Activated T-cell treated with anti-CD3 and anti-CD28 coated beads, Interleukin-2, amount 50 U/mL, for 1 hour (primary cell): ENCODE data around the gene BANP.

ENCODE experiments used
- DNase-seq: peaks from one replicate; pipeline ENCODE4 v3.0.0-alpha.2; 2020

The BANP gene

GRCh38 chr16:88055356-88055755, 104.1 kb downstream of the BANP start:
- no peak for DNase-seq

GRCh38 chr16:88056212-88056611, 105.0 kb downstream of the BANP start:
- DNase-seq = no peak

GRCh38 chr16:88057656-88058055, 106.4 kb downstream of the BANP start:
- DNase-seq = no peak

- no peak for DNase-seq
These were observed 106.9 kb downstream of the BANP start for GRCh38 chr16:88058136-88058535.

- no peak for DNase-seq
These were observed 107.6 kb downstream of the BANP start for GRCh38 chr16:88058817-88059216.

GRCh38 chr16:88059701-88060386, 108.6 kb downstream of the BANP start:
- DNase-seq = no peak

- no peak for DNase-seq
These were observed 109.4 kb downstream of the BANP start for GRCh38 chr16:88060524-88061219.

- DNase-seq = no peak
These were observed 110.3 kb downstream of the BANP start for GRCh38 chr16:88061346-88062110.

- no peak for DNase-seq
These were observed 111.3 kb downstream of the BANP start for GRCh38 chr16:88062341-88063210.

GRCh38 chr16:88063211-88063773, 112.1 kb downstream of the BANP start:
- DNase-seq = no peak

- no peak for DNase-seq
These were observed 113.0 kb downstream of the BANP start for GRCh38 chr16:88064011-88064888.

- DNase-seq = no peak
These were observed 113.9 kb downstream of the BANP start for GRCh38 chr16:88064889-88065746.

GRCh38 chr16:88065747-88066142, 114.5 kb downstream of the BANP start:
- DNase-seq = no peak

GRCh38 chr16:88066234-88066633, 115.0 kb downstream of the BANP start:
- no peak for DNase-seq

GRCh38 chr16:88066680-88067529, 115.7 kb downstream of the BANP start:
- no peak for DNase-seq

GRCh38 chr16:88067530-88068411, 116.5 kb downstream of the BANP start:
- no peak for DNase-seq

- no peak for DNase-seq
These were observed 117.5 kb downstream of the BANP start for GRCh38 chr16:88068476-88069396.
